Testis (tissue), 2 donors: ENCODE measurements around the gene ZBTB4.
"Not testable (repeated sequence)": the region's sequence is repeated elsewhere in the genome, so short reads cannot be mapped to it uniquely, and the experiment has no call there.

Experiments
- CTCF ChIP-seq, 3 experiments: fragments of 450-650 bp in 2 of 3; fragments of 200-600 bp in 1 of 3; sonication (generic) in 1 of 3; IDR thresholded peaks; one replicate each; pipeline ENCODE4 v1.5.1; 2016 to 2019; ENCODE audit warnings: antibody characterized with exemption in 3 of 3, mild to moderate bottlenecking in 2 of 3, moderate library complexity in 1 of 3
- POLR2A ChIP-seq: fragments of 450-650 bp; IDR thresholded peaks from one replicate; pipeline ENCODE4 v1.6.1; 2017; ENCODE audit warnings: antibody characterized with exemption, mild to moderate bottlenecking, moderate library complexity

- not testable (repeated sequence) for TF ChIP-seq CTCF (IDR thresholded peaks at IDR 0.05); POLR2A
Observed at GRCh38 chr17:7482742-7483088, 3.3 kb upstream of the ZBTB4 start.
